Osteoblast (primary cell): ENCODE measurements around the gene GUCA2A. TPM values are rescaled to one million over a fixed set of nuclear protein-coding genes. Genes with fewer than 3 reads are reported as not detected.
A peak's percentile ranks its signal among the peaks of the same experiment; 100 is the strongest.

Experiments used
- DNase-seq: peaks from one replicate; pipeline ENCODE4 v3.0.0; 2011; ENCODE audit warnings: low spot score, mixed read lengths; ENCODE audit not compliant: insufficient read length; ENCODE audit errors: missing footprints
- H2AFZ ChIP-seq: 2 replicates; pipeline ENCODE4 v1.6.0; 2011; ENCODE audit warnings: mild to moderate bottlenecking, low read length
- H3K27ac ChIP-seq: 2 replicates; pipeline ENCODE4 v1.5.1; 2011; ENCODE audit warnings: mild to moderate bottlenecking, low read depth, low read length, moderate library complexity
- H3K27me3 ChIP-seq: 2 replicates; pipeline ENCODE4 v1.6.0; 2012; ENCODE audit warnings: mild to moderate bottlenecking, control low read depth, inconsistent platforms, low read length, moderate library complexity; ENCODE audit not compliant: insufficient read depth
- H3K36me3 ChIP-seq: 2 replicates; pipeline ENCODE4 v1.5.1; 2011; ENCODE audit warnings: mild to moderate bottlenecking, low read length, control low read depth, moderate library complexity; ENCODE audit not compliant: insufficient read depth
- H3K4me1 ChIP-seq: 2 replicates; pipeline ENCODE4 v1.5.1; 2011; ENCODE audit warnings: mild to moderate bottlenecking, low read length, control low read depth, moderate library complexity; ENCODE audit not compliant: insufficient read depth
- H3K4me2 ChIP-seq: 2 replicates; pipeline ENCODE4 v1.6.0; 2011; ENCODE audit warnings: mild to moderate bottlenecking, low read length; ENCODE audit not compliant: insufficient read depth
- H3K4me3 ChIP-seq: fragments of 200-600 bp; sonication (generic); 3 replicates; pipeline ENCODE4 v1.5.1; 2012; ENCODE audit warnings: mild to moderate bottlenecking, low read length, inconsistent platforms; ENCODE audit not compliant: insufficient read depth
- H3K79me2 ChIP-seq: 2 replicates; pipeline ENCODE4 v1.6.0; 2012; ENCODE audit warnings: mild to moderate bottlenecking, low read length, control low read depth, inconsistent platforms; ENCODE audit not compliant: insufficient read depth
- H3K9me3 ChIP-seq: 2 replicates; pipeline ENCODE4 v1.5.1; 2011; ENCODE audit warnings: low read depth, low read length, control low read depth
- H4K20me1 ChIP-seq: 2 replicates; pipeline ENCODE4 v1.6.0; 2012; ENCODE audit warnings: mild to moderate bottlenecking, low read length, control low read depth; ENCODE audit not compliant: insufficient read depth
- CTCF ChIP-seq: IDR thresholded peaks from 2 replicates; pipeline ENCODE4 v1.5.1; 2011; ENCODE audit warnings: mild to moderate bottlenecking, low read depth, low read length, moderate library complexity; ENCODE audit errors: extremely low read depth
- total RNA-seq: library from RNA; depleted of rRNA; stranded (reverse); fragments of >200 nt; gene quantifications from 2 replicates; pipeline ENCODE4 v1.2.3, GENCODE V29; 2012

GUCA2A gene
- total RNA-seq, 1 donor, result not detected

DNA sequence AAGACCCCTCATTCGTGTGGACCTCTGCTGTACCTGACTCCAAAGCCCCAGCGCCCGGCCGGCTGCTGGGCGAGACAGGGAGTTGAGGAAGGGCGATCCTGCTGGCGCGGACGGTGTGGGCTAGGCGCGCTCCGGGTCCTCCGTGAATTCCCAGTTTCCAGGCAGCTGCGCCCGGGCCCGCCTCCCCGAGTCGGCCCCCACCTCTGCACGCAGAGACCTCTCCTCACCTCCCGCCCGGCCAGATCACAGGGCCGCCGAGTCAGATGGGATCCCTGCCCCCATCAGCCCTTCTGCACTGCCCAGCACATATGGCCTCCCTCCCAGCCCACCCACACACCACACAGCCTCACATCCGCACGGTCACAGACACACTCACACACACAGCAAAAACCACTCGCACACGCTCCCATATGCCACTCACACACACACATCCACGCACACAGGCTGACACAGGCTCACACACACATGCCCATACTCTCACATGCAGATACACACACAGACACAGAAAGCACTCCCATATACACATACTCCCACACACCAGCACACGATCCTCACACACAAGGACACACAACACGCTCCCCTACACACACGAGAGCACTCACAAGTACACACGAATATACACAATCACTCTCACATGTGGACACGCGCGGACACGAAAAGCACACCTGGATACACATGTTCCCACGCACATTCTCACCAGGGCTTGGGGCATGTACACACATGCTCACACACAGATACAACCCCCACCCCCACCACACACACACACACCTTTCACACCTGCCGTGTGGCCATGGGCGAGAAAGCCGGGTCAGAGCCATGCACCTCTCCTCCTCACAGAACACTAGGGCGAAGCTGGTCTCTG lies 18.6 kb downstream of the GUCA2A start:
- TF ChIP-seq CTCF, result no peak
- Histone ChIP-seq H3K36me3 (no peaks in the 10 kb centered on the region), H3K27ac (no peak overlapping the region), H3K4me2 (no peak overlapping the region), H4K20me1 (no peaks in the 10 kb centered on the region), H3K4me1 (no peaks in the 10 kb centered on the region), H3K27me3 (peaks cover 45% of the 10 kb centered on the region), H3K79me2 (no peaks in the 10 kb centered on the region), H2AFZ (no peak overlapping the region), H3K4me3 (no peak overlapping the region), H3K9me3 (no peaks in the 10 kb centered on the region)
- DNase-seq, result peak; percentile 47

- Histone ChIP-seq H3K79me2 (no peaks in the 10 kb centered on the region), H4K20me1 (no peaks in the 10 kb centered on the region), H3K4me3 (no peak overlapping the region), H3K27me3 (peaks cover 46% of the 10 kb centered on the region), H3K36me3 (no peaks in the 10 kb centered on the region), H2AFZ (no peak overlapping the region), H3K9me3 (no peaks in the 10 kb centered on the region), H3K4me1 (no peaks in the 10 kb centered on the region), H3K4me2 (no peak overlapping the region), H3K27ac (no peak overlapping the region)
- DNase-seq, result no peak
- no peak for TF ChIP-seq CTCF
Observed at GRCh38 chr1:42145389-42145716, 19.2 kb downstream of the GUCA2A start.

DNA sequence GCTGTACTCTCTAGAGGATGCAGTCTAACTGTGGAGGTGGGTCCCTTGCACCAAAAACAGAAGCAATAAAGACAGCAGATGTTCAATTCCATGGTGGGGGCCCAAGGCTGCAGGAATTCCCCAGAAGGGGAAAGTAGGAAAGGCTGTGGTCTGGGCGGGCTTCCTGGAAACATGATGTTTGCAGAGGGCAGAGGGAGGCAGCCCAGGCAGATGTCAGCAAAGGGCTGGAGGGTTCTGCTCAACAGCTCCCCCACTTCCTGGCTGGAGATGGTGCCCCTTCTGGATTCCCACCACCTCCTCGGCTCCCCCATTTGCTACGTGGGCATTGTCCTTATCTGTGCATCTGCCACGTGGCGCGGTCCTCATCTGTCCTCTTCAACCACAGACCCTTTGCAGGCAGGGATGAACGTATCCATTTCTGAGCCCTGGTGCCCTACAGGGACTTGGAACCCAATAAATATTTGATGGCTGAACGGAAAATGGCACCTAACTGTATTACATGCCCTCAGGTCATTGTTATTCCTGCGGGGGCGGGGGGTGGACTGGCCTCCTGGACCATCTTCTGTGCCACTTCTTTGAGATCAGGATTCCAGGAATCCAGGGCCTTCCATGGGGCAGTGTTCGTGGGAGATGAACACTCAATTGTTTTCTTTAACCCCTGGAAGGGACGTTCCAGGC lies 19.7 kb downstream of the GUCA2A start:
- Histone ChIP-seq H3K27ac (no peak overlapping the region), H3K4me1 (no peaks in the 10 kb centered on the region), H3K79me2 (no peaks in the 10 kb centered on the region), H3K9me3 (no peaks in the 10 kb centered on the region), H2AFZ (no peak overlapping the region), H3K36me3 (no peaks in the 10 kb centered on the region), H3K27me3 (peaks cover 46% of the 10 kb centered on the region), H4K20me1 (no peaks in the 10 kb centered on the region), H3K4me3 (no peak overlapping the region), H3K4me2 (no peak overlapping the region)
- peak; percentile 25 for DNase-seq
- TF ChIP-seq CTCF, result no peak
